Chondrocyte (in vitro differentiated cells): Measurements from ENCODE around the gene MUC2. TPM values are rescaled to one million over a fixed set of nuclear protein-coding genes. Genes with fewer than 3 reads are reported as not detected.

Experiments
- DNase-seq: peaks from one replicate; pipeline ENCODE4 v3.0.0; 2021; ENCODE audit warnings: mixed read lengths, low spot score
- H3K27ac Mint-ChIP-seq: one replicate; pipeline ENCODE4 v1.8.0; 2021; ENCODE audit warnings: mild to moderate bottlenecking, moderate library complexity, mixed read lengths; ENCODE audit not compliant: unreplicated experiment
- H3K27me3 Mint-ChIP-seq: 2 replicates; pipeline ENCODE4 v1.8.0; 2021; ENCODE audit warnings: low read depth, mixed read lengths
- H3K36me3 Mint-ChIP-seq: 2 replicates; pipeline ENCODE4 v1.8.0; 2021; ENCODE audit warnings: low read depth, mixed read lengths
- H3K4me1 Mint-ChIP-seq: 2 replicates; pipeline ENCODE4 v1.8.0; 2021; ENCODE audit warnings: low read depth, mild to moderate bottlenecking, mixed read lengths
- H3K4me3 Mint-ChIP-seq: one replicate; pipeline ENCODE4 v1.8.0; 2021; ENCODE audit warnings: mild to moderate bottlenecking, moderate library complexity, mixed read lengths; ENCODE audit not compliant: unreplicated experiment
- H3K9me3 Mint-ChIP-seq: 2 replicates; pipeline ENCODE4 v1.8.0; 2021; ENCODE audit warnings: low read depth, mixed read lengths
- CTCF ChIP-seq: fragments of 200-600 bp; sonication (generic); IDR thresholded peaks from 2 replicates; pipeline ENCODE4 v1.5.0; 2021; ENCODE audit warnings: antibody characterized with exemption, mild to moderate bottlenecking, moderate library complexity
- total RNA-seq: library from RNA; stranded (reverse); gene quantifications from 3 replicates; pipeline ENCODE4 v1.2.1, GENCODE V29; 2021

The MUC2 gene
- total RNA-seq, 1 donor from 2014 or later = not detected

GRCh38 chr11:1037506-1038055 lies 37.1 kb upstream of the MUC2 start:
- no peak for TF ChIP-seq CTCF
- no peak overlapping the region for H3K27ac Mint-ChIP-seq
- no peaks in the 10 kb centered on the region for H3K27me3 Mint-ChIP-seq
- H3K4me1 Mint-ChIP-seq = no peaks in the 10 kb centered on the region
- H3K36me3 Mint-ChIP-seq = no peaks in the 10 kb centered on the region
- no peaks in the 10 kb centered on the region for H3K9me3 Mint-ChIP-seq
- DNase-seq = no peak
- no peak overlapping the region for H3K4me3 Mint-ChIP-seq

DNA sequence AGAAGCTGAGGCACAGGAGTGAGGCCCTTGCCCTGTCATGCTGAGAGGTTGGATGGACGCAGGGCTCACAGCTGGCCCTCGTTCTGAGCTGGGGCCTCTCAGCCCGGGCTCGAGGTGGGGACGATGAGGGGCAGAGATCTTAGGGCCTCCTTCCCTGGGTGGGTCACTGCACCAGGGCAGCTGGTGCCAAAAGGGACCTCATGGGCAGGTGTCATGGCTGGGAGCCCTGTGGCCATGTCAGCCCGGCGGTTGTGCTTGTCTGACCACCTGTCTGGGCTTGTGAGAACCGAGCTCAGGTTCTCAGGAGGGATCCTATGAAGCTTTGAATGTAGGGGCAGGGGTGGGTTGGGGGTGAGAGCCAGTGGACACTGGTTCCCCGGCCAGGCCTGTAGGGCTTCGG lies 36.3 kb upstream of the MUC2 start:
- Mint-ChIP-seq H3K4me1 (no peaks in the 10 kb centered on the region), H3K27me3 (no peaks in the 10 kb centered on the region), H3K4me3 (no peak overlapping the region), H3K9me3 (no peaks in the 10 kb centered on the region), H3K36me3 (no peaks in the 10 kb centered on the region), H3K27ac (no peak overlapping the region)
- TF ChIP-seq CTCF = no peak
- no peak for DNase-seq

GRCh38 chr11:1038921-1039320 lies 35.8 kb upstream of the MUC2 start:
- Mint-ChIP-seq H3K27ac (no peak overlapping the region), H3K4me1 (no peaks in the 10 kb centered on the region)

DNA sequence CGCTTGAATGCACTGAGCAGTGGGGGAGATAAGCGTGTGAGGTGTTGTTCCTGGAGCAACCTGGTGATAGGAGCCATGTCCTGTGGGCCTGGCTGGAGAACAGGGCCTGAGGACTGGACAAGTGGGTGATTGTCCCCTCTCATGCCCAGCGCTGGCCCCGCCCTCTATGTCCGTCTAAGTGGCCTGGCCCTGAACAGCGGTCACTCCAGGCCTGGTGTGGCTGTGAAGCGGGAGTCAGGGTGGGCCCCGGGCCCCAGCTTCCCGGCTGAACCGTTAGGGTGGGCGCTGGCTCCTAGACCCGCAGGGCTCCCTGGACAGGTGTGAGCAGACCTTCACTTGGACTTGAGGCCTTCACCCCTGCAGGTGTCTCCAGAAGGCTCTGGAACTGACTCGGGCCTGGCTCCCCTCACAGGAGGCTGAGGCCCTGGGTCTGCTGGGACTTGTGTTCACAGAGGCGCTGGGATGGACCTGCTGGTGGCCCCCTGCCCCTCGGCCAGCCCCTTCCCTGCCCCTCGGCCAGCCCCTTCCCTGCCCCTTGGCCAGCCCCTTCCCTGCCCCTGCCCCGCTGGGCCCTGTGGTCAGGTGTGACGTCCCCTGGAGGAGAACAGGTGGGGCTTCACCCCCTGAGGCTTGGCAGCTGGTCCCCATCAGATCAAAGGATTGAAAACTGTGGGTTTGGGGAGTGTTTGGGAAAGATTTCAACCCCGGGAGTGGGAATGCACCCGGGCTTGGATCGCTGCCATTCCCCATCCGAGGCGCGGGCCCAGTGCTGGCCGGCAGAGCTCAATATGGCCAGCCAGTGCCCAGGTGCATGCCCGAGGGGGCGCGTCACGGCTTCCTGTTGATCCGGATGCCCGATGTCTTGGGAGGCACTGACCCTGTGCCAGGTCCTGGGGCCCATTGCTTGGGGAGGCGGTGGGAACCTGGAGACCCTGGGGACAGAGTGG lies 34.9 kb upstream of the MUC2 start:
- Mint-ChIP-seq H3K27ac (no peak overlapping the region), H3K9me3 (peaks cover under 1% of the 10 kb centered on the region), H3K27me3 (peaks cover 4% of the 10 kb centered on the region), H3K36me3 (no peaks in the 10 kb centered on the region), H3K4me3 (no peak overlapping the region), H3K4me1 (no peaks in the 10 kb centered on the region)
- no peak for DNase-seq
- TF ChIP-seq CTCF = no peak

More at GRCh38 chr11:1038921-1039320, 35.8 kb upstream of the MUC2 start:
- H3K36me3 Mint-ChIP-seq = no peaks in the 10 kb centered on the region
- no peak overlapping the region for H3K4me3 Mint-ChIP-seq
- H3K9me3 Mint-ChIP-seq = no peaks in the 10 kb centered on the region
- peaks cover 2% of the 10 kb centered on the region for H3K27me3 Mint-ChIP-seq
- TF ChIP-seq CTCF = no peak
- DNase-seq = no peak

DNA sequence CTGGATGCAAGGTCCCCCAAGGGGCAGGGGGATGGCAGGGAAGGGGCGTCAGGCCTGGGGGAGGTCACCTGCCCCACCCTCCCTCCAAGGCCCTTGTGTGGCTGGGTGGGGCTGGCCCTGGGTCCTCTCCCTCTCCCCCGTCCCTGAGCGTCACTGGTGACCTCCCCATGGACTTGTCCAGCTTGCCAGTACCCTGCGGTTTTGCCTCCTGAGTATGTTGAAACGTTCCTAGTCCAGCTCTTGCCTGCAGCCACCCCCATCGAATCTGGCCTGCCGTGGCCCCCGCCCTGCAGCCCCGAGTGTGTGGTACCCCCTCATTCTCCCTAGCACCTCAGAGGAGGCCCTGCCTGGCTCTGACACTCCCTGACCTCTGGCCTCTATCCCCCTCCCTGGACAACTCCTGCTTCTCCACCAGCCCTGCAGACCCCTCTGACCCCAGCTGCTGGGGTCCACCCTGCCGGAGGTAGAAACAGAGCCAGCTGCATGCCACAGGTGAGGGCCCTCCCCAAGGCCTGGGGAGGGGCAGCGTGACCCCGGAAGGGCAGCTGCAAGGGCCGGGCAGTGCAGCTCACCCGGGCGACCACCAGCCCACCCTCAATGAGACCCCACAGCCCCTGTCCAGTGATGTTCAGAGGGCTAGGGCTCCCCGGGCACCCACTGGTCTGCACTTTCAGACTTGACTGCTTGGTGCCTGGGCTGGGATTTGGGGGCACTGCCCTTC lies 34.1 kb upstream of the MUC2 start:
- no peak overlapping the region for H3K27ac Mint-ChIP-seq
- H3K4me3 Mint-ChIP-seq = no peak overlapping the region
- peak; percentile 88 for DNase-seq
- H3K36me3 Mint-ChIP-seq = peaks cover 3% of the 10 kb centered on the region
- no peak for TF ChIP-seq CTCF
- H3K4me1 Mint-ChIP-seq = no peaks in the 10 kb centered on the region
- H3K9me3 Mint-ChIP-seq = peaks cover 5% of the 10 kb centered on the region
- peaks cover 9% of the 10 kb centered on the region for H3K27me3 Mint-ChIP-seq
